HepG2 (cell line): Measurements from ENCODE around the gene CHADL. TPM values are rescaled to one million over a fixed set of nuclear protein-coding genes. Genes with fewer than 3 reads are reported as not detected.

Experiments
- ARNT2 ChIP-seq: sonication (generic); formaldehyde crosslinking; IDR thresholded peaks from 2 replicates; pipeline ENCODE4 v1.8.0; 2022; ENCODE audit warnings: mild to moderate bottlenecking, low read depth, missing genetic modification reagents, moderate library complexity
- CREM ChIP-seq, 2 experiments: sonication (generic) in 1 of 2; formaldehyde crosslinking in 1 of 2; IDR thresholded peaks; 2 replicates each; pipeline versions ENCODE4 v1.4.0 to v1.6.1; 2016 to 2020; ENCODE audit warnings: antibody characterized with exemption in 1 of 2, mild to moderate bottlenecking in 1 of 2, missing genetic modification reagents in 1 of 2
- HMGA1 ChIP-seq: sonication (generic); formaldehyde crosslinking; conservative IDR thresholded peaks from 2 replicates; pipeline ENCODE4 v1.4.0; 2020; ENCODE audit warnings: missing genetic modification reagents
- PHF5A ChIP-seq: IDR thresholded peaks from one replicate; pipeline ENCODE4 v1.6.1; 2018; ENCODE audit warnings: low read depth, missing genetic modification reagents; ENCODE audit not compliant: unreplicated experiment
- ZNF547 ChIP-seq: sonication (generic); formaldehyde crosslinking; IDR thresholded peaks from 2 replicates; pipeline ENCODE4 v1.5.1; 2020; ENCODE audit warnings: mild to moderate bottlenecking, missing genetic modification reagents
- ZNF709 ChIP-seq: sonication (generic); formaldehyde crosslinking; IDR thresholded peaks from 2 replicates; pipeline ENCODE4 v1.5.0; 2020; ENCODE audit warnings: mild to moderate bottlenecking, missing genetic modification reagents
- ZNF850 ChIP-seq: sonication (generic); formaldehyde crosslinking; conservative IDR thresholded peaks from 2 replicates; pipeline ENCODE4 v1.9.0; 2021; ENCODE audit warnings: mild to moderate bottlenecking, missing genetic modification reagents
- ZSCAN12 ChIP-seq: sonication (generic); formaldehyde crosslinking; IDR thresholded peaks from 2 replicates; pipeline ENCODE4 v1.9.0; 2021; ENCODE audit warnings: mild to moderate bottlenecking, missing genetic modification reagents
- polyA plus RNA-seq, 8 experiments: library from polyadenylated mRNA; depleted of rRNA in 3 of 8; stranded (reverse) in 7 of 8; unstranded in 1 of 8; fragments of >200 nt; fragmentation: Illumina TruSeq in 4 of 8; extraction: Trizol in 4 of 8; gene quantifications; 2 replicates each; pipeline versions ENCODE4 v1.2.1 to v1.2.3, GENCODE V29; 2011 to 2016; ENCODE audit warnings: low read depth in 4 of 8, missing spikeins in 1 of 8, mixed read lengths in 1 of 8; ENCODE audit not compliant: insufficient read depth in 1 of 8
- total RNA-seq, 5 experiments: library from RNA; depleted of rRNA; stranded (reverse); fragments of >200 nt; fragmentation: Illumina TruSeq; extraction: Trizol; gene quantifications; 2 replicates each; pipeline ENCODE4 v1.2.3, GENCODE V29; 2016; ENCODE audit warnings: low read depth in 1 of 5
- TF ChIP-seq, protein P1 (sequence below): sonication (generic); formaldehyde crosslinking; IDR thresholded peaks from 2 replicates; pipeline ENCODE4 v1.5.1; 2020; ENCODE audit warnings: mild to moderate bottlenecking, missing genetic modification reagents, borderline replicate concordance
- TF ChIP-seq, protein P2 (sequence below): sonication (generic); formaldehyde crosslinking; IDR thresholded peaks from 2 replicates; pipeline ENCODE4 v1.4.0; 2020; ENCODE audit warnings: mild to moderate bottlenecking, missing genetic modification reagents
- TF ChIP-seq, protein P3 (sequence below): sonication (generic); formaldehyde crosslinking; IDR thresholded peaks from 2 replicates; pipeline ENCODE4 v1.5.0; 2020; ENCODE audit warnings: mild to moderate bottlenecking, missing genetic modification reagents
- TF ChIP-seq, protein P4 (sequence below): sonication (generic); formaldehyde crosslinking; IDR thresholded peaks from 2 replicates; pipeline ENCODE4 v1.4.0; 2020; ENCODE audit warnings: missing genetic modification reagents, borderline replicate concordance
- TF ChIP-seq, protein P5 (sequence below): sonication (generic); formaldehyde crosslinking; IDR thresholded peaks from 2 replicates; pipeline ENCODE4 v1.5.0; 2020; ENCODE audit warnings: missing genetic modification reagents

Gene CHADL
- total and polyA plus RNA-seq, 2 of the 13 experiments (the other 11 are each of a cell fraction or from before 2014, with no cell fraction given), result 2.8 to 8.1 TPM

DNA sequence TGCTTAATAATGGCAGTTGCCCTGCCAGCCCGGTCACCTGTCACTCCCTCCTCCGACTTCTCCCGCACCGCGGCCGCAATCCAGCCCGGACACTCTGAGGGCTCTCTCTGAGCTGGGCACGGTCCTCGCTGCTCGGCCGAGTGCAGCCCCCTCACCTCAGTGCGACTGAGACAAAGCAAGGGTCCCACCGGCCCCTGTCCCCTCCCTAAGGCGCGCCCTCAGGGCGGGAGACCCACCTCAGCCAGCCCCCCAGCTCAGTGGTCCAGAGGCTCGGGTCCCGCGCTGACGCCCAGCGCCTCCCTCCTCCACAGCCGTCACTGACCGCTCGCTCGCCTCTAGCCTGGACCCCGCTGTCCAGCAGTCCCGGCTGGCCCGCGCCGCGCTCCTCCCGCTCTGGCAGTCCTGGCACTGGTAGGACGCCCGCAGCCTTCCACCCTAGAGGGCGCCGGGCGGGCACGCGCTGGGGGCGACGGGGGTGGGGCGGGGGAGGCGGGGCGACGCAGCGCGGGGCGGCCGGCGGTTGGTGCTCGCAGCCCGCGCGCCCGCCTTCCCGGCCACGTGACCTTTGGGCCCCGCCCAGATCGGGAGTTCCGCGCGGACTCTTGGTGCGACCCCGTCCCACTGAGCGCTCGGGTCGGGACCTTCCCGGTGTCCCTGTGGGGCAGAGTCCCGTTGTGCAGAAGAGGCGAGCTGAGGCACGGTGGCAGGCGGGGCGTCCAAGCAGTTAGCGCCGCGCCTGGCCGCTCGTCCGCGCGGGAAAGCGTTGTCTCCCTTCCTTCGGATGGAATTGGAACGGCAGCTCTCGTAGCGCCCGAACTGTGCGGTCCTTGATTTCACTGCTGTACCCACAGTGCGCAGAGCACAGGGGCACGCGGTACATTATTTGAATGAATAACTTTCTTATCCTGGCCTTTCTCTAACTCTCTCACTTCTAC is 43.4 kb downstream of the CHADL start (continued):
- TF ChIP-seq, protein P1, sequence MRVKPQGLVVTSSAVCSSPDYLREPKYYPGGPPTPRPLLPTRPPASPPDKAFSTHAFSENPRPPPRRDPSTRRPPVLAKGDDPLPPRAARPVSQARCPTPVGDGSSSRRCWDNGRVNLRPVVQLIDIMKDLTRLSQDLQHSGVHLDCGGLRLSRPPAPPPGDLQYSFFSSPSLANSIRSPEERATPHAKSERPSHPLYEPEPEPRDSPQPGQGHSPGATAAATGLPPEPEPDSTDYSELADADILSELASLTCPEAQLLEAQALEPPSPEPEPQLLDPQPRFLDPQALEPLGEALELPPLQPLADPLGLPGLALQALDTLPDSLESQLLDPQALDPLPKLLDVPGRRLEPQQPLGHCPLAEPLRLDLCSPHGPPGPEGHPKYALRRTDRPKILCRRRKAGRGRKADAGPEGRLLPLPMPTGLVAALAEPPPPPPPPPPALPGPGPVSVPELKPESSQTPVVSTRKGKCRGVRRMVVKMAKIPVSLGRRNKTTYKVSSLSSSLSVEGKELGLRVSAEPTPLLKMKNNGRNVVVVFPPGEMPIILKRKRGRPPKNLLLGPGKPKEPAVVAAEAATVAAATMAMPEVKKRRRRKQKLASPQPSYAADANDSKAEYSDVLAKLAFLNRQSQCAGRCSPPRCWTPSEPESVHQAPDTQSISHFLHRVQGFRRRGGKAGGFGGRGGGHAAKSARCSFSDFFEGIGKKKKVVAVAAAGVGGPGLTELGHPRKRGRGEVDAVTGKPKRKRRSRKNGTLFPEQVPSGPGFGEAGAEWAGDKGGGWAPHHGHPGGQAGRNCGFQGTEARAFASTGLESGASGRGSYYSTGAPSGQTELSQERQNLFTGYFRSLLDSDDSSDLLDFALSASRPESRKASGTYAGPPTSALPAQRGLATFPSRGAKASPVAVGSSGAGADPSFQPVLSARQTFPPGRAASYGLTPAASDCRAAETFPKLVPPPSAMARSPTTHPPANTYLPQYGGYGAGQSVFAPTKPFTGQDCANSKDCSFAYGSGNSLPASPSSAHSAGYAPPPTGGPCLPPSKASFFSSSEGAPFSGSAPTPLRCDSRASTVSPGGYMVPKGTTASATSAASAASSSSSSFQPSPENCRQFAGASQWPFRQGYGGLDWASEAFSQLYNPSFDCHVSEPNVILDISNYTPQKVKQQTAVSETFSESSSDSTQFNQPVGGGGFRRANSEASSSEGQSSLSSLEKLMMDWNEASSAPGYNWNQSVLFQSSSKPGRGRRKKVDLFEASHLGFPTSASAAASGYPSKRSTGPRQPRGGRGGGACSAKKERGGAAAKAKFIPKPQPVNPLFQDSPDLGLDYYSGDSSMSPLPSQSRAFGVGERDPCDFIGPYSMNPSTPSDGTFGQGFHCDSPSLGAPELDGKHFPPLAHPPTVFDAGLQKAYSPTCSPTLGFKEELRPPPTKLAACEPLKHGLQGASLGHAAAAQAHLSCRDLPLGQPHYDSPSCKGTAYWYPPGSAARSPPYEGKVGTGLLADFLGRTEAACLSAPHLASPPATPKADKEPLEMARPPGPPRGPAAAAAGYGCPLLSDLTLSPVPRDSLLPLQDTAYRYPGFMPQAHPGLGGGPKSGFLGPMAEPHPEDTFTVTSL (CRISPR knock-in tag), result no peak
- TF ChIP-seq ZSCAN12 (CRISPR knock-in tag) (no peak), PHF5A (CRISPR knock-in tag) (no peak), ZNF547 (CRISPR knock-in tag) (no peak), ZNF850 (no peak), ARNT2 (CRISPR knock-in tag) (peak; percentile 33; the same call in 1 of the 2 replicates), ZNF709 (CRISPR knock-in tag) (no peak), HMGA1 (no peak), CREM (IDR thresholded peaks at IDR 0.05) (no peak), CREM (CRISPR knock-in tag; IDR thresholded peaks at IDR 0.05) (no peak)
- TF ChIP-seq, protein P2, sequence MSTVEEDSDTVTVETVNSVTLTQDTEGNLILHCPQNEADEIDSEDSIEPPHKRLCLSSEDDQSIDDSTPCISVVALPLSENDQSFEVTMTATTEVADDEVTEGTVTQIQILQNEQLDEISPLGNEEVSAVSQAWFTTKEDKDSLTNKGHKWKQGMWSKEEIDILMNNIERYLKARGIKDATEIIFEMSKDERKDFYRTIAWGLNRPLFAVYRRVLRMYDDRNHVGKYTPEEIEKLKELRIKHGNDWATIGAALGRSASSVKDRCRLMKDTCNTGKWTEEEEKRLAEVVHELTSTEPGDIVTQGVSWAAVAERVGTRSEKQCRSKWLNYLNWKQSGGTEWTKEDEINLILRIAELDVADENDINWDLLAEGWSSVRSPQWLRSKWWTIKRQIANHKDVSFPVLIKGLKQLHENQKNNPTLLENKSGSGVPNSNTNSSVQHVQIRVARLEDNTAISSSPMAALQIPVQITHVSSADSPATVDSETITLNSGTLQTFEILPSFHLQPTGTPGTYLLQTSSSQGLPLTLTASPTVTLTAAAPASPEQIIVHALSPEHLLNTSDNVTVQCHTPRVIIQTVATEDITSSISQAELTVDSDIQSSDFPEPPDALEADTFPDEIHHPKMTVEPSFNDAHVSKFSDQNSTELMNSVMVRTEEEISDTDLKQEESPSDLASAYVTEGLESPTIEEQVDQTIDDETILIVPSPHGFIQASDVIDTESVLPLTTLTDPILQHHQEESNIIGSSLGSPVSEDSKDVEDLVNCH (CRISPR knock-in tag), result no peak
- TF ChIP-seq, protein P3, sequence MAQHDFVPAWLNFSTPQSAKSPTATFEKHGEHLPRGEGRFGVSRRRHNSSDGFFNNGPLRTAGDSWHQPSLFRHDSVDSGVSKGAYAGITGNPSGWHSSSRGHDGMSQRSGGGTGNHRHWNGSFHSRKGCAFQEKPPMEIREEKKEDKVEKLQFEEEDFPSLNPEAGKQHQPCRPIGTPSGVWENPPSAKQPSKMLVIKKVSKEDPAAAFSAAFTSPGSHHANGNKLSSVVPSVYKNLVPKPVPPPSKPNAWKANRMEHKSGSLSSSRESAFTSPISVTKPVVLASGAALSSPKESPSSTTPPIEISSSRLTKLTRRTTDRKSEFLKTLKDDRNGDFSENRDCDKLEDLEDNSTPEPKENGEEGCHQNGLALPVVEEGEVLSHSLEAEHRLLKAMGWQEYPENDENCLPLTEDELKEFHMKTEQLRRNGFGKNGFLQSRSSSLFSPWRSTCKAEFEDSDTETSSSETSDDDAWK (CRISPR knock-in tag), result no peak
- TF ChIP-seq, protein P4, sequence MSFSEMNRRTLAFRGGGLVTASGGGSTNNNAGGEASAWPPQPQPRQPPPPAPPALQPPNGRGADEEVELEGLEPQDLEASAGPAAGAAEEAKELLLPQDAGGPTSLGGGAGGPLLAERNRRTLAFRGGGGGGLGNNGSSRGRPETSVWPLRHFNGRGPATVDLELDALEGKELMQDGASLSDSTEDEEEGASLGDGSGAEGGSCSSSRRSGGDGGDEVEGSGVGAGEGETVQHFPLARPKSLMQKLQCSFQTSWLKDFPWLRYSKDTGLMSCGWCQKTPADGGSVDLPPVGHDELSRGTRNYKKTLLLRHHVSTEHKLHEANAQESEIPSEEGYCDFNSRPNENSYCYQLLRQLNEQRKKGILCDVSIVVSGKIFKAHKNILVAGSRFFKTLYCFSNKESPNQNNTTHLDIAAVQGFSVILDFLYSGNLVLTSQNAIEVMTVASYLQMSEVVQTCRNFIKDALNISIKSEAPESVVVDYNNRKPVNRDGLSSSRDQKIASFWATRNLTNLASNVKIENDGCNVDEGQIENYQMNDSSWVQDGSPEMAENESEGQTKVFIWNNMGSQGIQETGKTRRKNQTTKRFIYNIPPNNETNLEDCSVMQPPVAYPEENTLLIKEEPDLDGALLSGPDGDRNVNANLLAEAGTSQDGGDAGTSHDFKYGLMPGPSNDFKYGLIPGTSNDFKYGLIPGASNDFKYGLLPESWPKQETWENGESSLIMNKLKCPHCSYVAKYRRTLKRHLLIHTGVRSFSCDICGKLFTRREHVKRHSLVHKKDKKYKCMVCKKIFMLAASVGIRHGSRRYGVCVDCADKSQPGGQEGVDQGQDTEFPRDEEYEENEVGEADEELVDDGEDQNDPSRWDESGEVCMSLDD (CRISPR knock-in tag), result no peak
- TF ChIP-seq, protein P5, sequence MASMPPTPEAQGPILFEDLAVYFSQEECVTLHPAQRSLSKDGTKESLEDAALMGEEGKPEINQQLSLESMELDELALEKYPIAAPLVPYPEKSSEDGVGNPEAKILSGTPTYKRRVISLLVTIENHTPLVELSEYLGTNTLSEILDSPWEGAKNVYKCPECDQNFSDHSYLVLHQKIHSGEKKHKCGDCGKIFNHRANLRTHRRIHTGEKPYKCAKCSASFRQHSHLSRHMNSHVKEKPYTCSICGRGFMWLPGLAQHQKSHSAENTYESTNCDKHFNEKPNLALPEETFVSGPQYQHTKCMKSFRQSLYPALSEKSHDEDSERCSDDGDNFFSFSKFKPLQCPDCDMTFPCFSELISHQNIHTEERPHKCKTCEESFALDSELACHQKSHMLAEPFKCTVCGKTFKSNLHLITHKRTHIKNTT (CRISPR knock-in tag), result no peak
